H1 (cell line): ENCODE results near the gene TOM1. TPM values are rescaled to one million over a fixed set of nuclear protein-coding genes. Genes with fewer than 3 reads are reported as not detected.

Source experiments
- BACH1 ChIP-seq: IDR thresholded peaks from 2 replicates; pipeline ENCODE4 v1.6.1; 2012; ENCODE audit warnings: low read length, improper control_type of control experiment
- CHD1 ChIP-seq: IDR thresholded peaks from 2 replicates; pipeline ENCODE4 v1.6.1; 2012; ENCODE audit warnings: low read depth, low read length, improper control_type of control experiment
- EZH2 ChIP-seq: fragments of 200-600 bp; sonication (generic); IDR thresholded peaks from 2 replicates; pipeline ENCODE4 v1.7.1; 2012; ENCODE audit warnings: low read depth, mild to moderate bottlenecking, moderate library complexity, low read length, inconsistent platforms; ENCODE audit not compliant: severe bottlenecking
- NRF1 ChIP-seq: IDR thresholded peaks from 2 replicates; pipeline ENCODE4 v1.6.1; 2011; ENCODE audit warnings: mild to moderate bottlenecking, low read depth, low read length, improper control_type of control experiment
- ZNF274 ChIP-seq: IDR thresholded peaks from 2 replicates; pipeline ENCODE4 v1.7.0; 2012; ENCODE audit warnings: low read length, borderline replicate concordance; ENCODE audit errors: extremely low read depth
- polyA plus RNA-seq, 7 experiments: library from polyadenylated mRNA; depleted of rRNA in 3 of 7; stranded (reverse) in 5 of 7; unstranded in 2 of 7; fragments of >200 nt in 5 of 7; fragments of 200-250 nt in 2 of 7; gene quantifications; 1 replicate in 5 of 7; 2 replicates in 1 of 7; 4 replicates in 1 of 7; pipeline versions ENCODE4 v1.2.1 to v1.2.3, GENCODE V29; 2011 to 2013; ENCODE audit warnings: missing spikeins in 2 of 7, mixed read lengths in 2 of 7
- total RNA-seq: library from RNA; stranded (reverse); fragmentation: NEBNext Ultra II Directional; extraction: Animal tissue kit (Norgen Biotek cat#: 25700); gene quantifications from 2 replicates; pipeline ENCODE4 v1.2.1, GENCODE V29; 2021

Gene TOM1
- total and polyA plus RNA-seq, 2 of the 8 experiments (the other 6 are each of a cell fraction or from before 2014, with no cell fraction given): 25.1 to 39.2 TPM

GRCh38 chr22:35315141-35315854 lies 15.6 kb downstream of the TOM1 start (continued):
- no peak for TF ChIP-seq EZH2
- TF ChIP-seq ZNF274: no peak
- TF ChIP-seq NRF1: no peak
- no peak for TF ChIP-seq BACH1
- TF ChIP-seq CHD1: no peak
